ENCODE results near the gene BTBD6.

- TF ChIP-seq MYC (IDR thresholded peaks at IDR 0.05; ENCODE audit: low read depth, low read length) (no peak), POLR2A (IDR thresholded peaks at IDR 0.05; ENCODE audit: low read depth, low read length) (no peak)
These were observed 42.6 kb upstream of the BTBD6 start for GRCh38 chr14:105205673-105206208.
